Astrocyte (in vitro differentiated cells and primary cell): ENCODE measurements around the gene C1orf159. TPM values are rescaled to one million over a fixed set of nuclear protein-coding genes. Genes with fewer than 3 reads are reported as not detected.

ENCODE experiments used
- DNase-seq: peaks from one replicate; pipeline ENCODE4 v3.0.0-alpha.2; 2010; ENCODE audit warnings: low read depth
- FAIRE-seq: peaks from 2 replicates; lab custom pipeline; 2011; peaks lifted over from hg19 to GRCh38; lab: Jason Lieb, UNC
- H2AFZ ChIP-seq: 2 replicates; pipeline ENCODE4 v1.6.0; 2012; ENCODE audit warnings: low read depth, low read length, inconsistent platforms
- H3K27ac ChIP-seq: 2 replicates; pipeline ENCODE4 v1.5.1; 2011; ENCODE audit warnings: low read depth, low read length, inconsistent platforms
- H3K27me3 ChIP-seq: 2 replicates; pipeline ENCODE4 v1.6.0; 2011; ENCODE audit warnings: low read length, inconsistent platforms; ENCODE audit not compliant: insufficient read depth
- H3K36me3 ChIP-seq: 2 replicates; pipeline ENCODE4 v1.5.1; 2011; ENCODE audit warnings: low read length, inconsistent platforms; ENCODE audit not compliant: insufficient read depth
- H3K4me1 ChIP-seq: 2 replicates; pipeline ENCODE4 v1.5.1; 2011; ENCODE audit warnings: low read length, inconsistent platforms; ENCODE audit not compliant: insufficient read depth
- H3K4me2 ChIP-seq: 2 replicates; pipeline ENCODE4 v1.6.0; 2012; ENCODE audit warnings: low read length, inconsistent platforms
- H3K4me3 ChIP-seq: 2 replicates; pipeline ENCODE4 v1.5.1; 2011; ENCODE audit warnings: low read depth, mild to moderate bottlenecking, low read length, inconsistent platforms; ENCODE audit not compliant: insufficient read depth
- H3K79me2 ChIP-seq: 2 replicates; pipeline ENCODE4 v1.6.0; 2012; ENCODE audit warnings: mild to moderate bottlenecking, low read length, inconsistent platforms; ENCODE audit not compliant: insufficient read depth
- H3K9ac ChIP-seq: 2 replicates; pipeline ENCODE4 v1.6.0; 2012; ENCODE audit warnings: mild to moderate bottlenecking, low read length, inconsistent platforms
- H3K9me3 ChIP-seq: 2 replicates; pipeline ENCODE4 v1.5.1; 2012; ENCODE audit warnings: low read depth, mild to moderate bottlenecking, low read length, inconsistent platforms; ENCODE audit not compliant: insufficient read depth
- H4K20me1 ChIP-seq: 2 replicates; pipeline ENCODE4 v1.6.0; 2012; ENCODE audit warnings: low read length, inconsistent platforms; ENCODE audit not compliant: insufficient read depth
- H3K27ac Mint-ChIP-seq: one replicate; pipeline ENCODE4 v1.8.0; 2021; ENCODE audit warnings: mild to moderate bottlenecking, mixed read lengths; ENCODE audit not compliant: unreplicated experiment
- H3K27me3 Mint-ChIP-seq: one replicate; pipeline ENCODE4 v1.8.0; 2021; ENCODE audit warnings: low read depth, mixed read lengths; ENCODE audit not compliant: unreplicated experiment
- H3K36me3 Mint-ChIP-seq: one replicate; pipeline ENCODE4 v1.8.0; 2021; ENCODE audit warnings: low read depth, mixed read lengths; ENCODE audit not compliant: unreplicated experiment
- H3K4me1 Mint-ChIP-seq: one replicate; pipeline ENCODE4 v1.8.0; 2021; ENCODE audit warnings: low read depth, mixed read lengths; ENCODE audit not compliant: unreplicated experiment
- H3K4me3 Mint-ChIP-seq: one replicate; pipeline ENCODE4 v1.8.0; 2021; ENCODE audit warnings: mild to moderate bottlenecking, moderate library complexity, mixed read lengths; ENCODE audit not compliant: unreplicated experiment
- H3K9me3 Mint-ChIP-seq: one replicate; pipeline ENCODE4 v1.8.0; 2021; ENCODE audit warnings: mild to moderate bottlenecking, mixed read lengths; ENCODE audit not compliant: unreplicated experiment
- EZH2 ChIP-seq: IDR thresholded peaks from 2 replicates; pipeline ENCODE4 v1.6.1; 2012; ENCODE audit warnings: mild to moderate bottlenecking, low read length, inconsistent platforms; ENCODE audit not compliant: insufficient read depth
- total RNA-seq: library from RNA; stranded (reverse); gene quantifications from 2 replicates; pipeline ENCODE4 v1.2.1, GENCODE V29; 2021
- TF ChIP-seq, protein P1 (sequence below): IDR thresholded peaks from 2 replicates; pipeline ENCODE4 v1.5.1; 2011; ENCODE audit warnings: low read depth, mild to moderate bottlenecking, inconsistent platforms, low read length, moderate library complexity; ENCODE audit not compliant: insufficient read depth

Gene C1orf159
- total RNA-seq, 1 donor from 2014 or later: 13.9 TPM

DNA sequence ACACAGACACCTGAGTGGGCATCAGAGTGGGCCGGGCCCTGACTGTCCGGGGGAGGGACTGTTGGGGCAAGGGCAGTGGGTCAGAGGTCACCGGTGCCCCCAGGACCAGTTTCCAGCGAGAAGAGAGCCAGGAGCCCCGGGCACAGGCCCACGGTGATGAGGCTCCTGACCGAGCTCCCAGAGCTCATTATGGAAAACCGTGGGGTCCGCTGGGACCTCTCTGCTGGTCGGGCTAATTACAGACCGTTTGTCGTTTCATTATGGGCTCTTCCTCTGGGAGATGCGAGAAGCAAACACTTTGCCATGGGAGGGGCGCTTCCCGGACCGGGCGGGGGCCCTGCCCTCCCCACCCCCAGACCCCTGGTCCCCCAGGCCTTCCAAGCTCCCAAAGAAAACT lies 45.8 kb upstream of the C1orf159 start:
- TF ChIP-seq EZH2: no peak
- TF ChIP-seq, protein P1, sequence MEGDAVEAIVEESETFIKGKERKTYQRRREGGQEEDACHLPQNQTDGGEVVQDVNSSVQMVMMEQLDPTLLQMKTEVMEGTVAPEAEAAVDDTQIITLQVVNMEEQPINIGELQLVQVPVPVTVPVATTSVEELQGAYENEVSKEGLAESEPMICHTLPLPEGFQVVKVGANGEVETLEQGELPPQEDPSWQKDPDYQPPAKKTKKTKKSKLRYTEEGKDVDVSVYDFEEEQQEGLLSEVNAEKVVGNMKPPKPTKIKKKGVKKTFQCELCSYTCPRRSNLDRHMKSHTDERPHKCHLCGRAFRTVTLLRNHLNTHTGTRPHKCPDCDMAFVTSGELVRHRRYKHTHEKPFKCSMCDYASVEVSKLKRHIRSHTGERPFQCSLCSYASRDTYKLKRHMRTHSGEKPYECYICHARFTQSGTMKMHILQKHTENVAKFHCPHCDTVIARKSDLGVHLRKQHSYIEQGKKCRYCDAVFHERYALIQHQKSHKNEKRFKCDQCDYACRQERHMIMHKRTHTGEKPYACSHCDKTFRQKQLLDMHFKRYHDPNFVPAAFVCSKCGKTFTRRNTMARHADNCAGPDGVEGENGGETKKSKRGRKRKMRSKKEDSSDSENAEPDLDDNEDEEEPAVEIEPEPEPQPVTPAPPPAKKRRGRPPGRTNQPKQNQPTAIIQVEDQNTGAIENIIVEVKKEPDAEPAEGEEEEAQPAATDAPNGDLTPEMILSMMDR: no peak
- Histone ChIP-seq H3K27ac (no peak overlapping the region), H2AFZ (no peak overlapping the region), H3K79me2 (no peaks in the 10 kb centered on the region), H3K27me3 (peaks cover 3% of the 10 kb centered on the region), H3K9me3 (no peaks in the 10 kb centered on the region), H3K9ac (no peak overlapping the region), H3K4me2 (no peak overlapping the region), H4K20me1 (no peaks in the 10 kb centered on the region), H3K4me1 (peaks cover 14% of the 10 kb centered on the region), H3K36me3 (no peaks in the 10 kb centered on the region), H3K4me3 (no peak overlapping the region)
- no peak for FAIRE-seq
- Mint-ChIP-seq H3K9me3 (no peaks in the 10 kb centered on the region), H3K4me1 (peaks cover 2% of the 10 kb centered on the region), H3K36me3 (no peaks in the 10 kb centered on the region), H3K4me3 (no peak overlapping the region), H3K27ac (no peak overlapping the region), H3K27me3 (peaks cover 8% of the 10 kb centered on the region)
- no peak for DNase-seq

DNA sequence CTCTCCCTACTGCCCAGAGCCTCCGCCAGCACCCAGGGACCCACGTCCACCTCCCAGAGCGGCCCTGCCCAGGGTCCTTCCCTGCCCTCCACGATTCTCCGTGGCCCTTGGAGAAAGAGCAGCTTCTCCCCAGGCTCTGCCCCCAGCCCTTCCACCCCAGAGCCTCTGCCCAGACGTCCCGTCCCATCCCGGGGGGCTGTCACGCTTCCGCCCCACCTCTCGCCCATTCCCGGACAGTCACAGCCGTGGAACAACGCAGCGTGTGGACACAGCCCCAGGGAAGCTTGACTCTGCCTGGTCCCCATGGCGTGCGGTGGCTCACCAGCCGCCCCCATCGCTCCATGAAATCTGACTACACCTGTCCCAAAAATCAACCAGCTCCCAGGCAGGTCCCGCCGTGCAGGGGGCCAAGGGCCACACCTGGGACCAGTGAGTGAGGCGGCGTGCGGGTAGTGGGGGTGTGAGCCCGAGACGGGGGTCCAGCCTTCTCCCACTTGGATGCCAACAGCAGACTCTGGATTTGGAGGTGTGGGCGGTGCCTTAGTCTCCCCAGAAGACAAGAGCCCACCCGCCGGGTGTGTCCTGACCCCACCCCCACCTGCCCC lies 45.3 kb upstream of the C1orf159 start:
- Histone ChIP-seq H3K79me2 (no peaks in the 10 kb centered on the region), H2AFZ (no peak overlapping the region), H3K4me3 (no peak overlapping the region), H3K36me3 (no peaks in the 10 kb centered on the region), H3K9me3 (no peaks in the 10 kb centered on the region), H4K20me1 (no peaks in the 10 kb centered on the region), H3K9ac (no peak overlapping the region), H3K27ac (no peak overlapping the region), H3K4me2 (no peak overlapping the region), H3K27me3 (peaks cover 3% of the 10 kb centered on the region), H3K4me1 (peaks cover 14% of the 10 kb centered on the region)
- Mint-ChIP-seq H3K4me1 (peaks cover 2% of the 10 kb centered on the region), H3K9me3 (no peaks in the 10 kb centered on the region), H3K27ac (no peak overlapping the region), H3K4me3 (no peak overlapping the region), H3K27me3 (peaks cover 8% of the 10 kb centered on the region), H3K36me3 (no peaks in the 10 kb centered on the region)
- FAIRE-seq: no peak
- DNase-seq: no peak
- no peak for TF ChIP-seq EZH2
- TF ChIP-seq, protein P1: no peak

DNA sequence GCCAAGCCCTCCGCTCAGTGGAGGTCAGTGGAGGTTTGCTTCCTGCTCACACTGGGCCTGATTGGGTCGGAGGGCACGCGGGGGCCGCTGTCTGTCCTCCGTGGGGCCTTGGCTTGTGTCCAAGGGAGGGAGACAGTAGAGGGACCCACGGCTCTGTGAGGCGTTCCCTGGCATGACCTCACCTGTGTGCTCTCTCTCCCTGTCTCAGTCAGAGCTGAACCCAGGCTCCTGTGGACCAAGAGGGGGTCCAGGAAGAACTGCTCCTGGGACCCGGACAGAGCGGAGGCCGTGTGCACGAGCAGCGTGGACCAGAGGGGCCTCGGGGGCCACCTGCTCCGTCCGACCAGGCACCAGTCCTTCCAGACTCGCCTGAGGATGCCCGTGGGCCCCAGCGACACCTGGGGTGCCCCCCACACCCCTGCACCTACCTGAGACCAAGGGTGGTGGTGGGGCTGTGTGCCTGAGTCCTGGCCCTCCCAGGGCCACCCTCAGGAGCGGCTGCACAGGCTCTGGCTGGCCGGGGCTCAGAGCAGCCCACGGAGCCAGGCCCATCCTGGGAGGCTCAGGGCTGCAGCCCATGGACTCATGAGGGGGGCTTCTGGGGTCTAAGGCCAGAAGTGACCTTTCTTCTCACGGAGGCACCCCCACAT lies 44.5 kb upstream of the C1orf159 start:
- H4K20me1 ChIP-seq: no peaks in the 10 kb centered on the region
- Mint-ChIP-seq H3K4me1 (no peaks in the 10 kb centered on the region), H3K27ac (no peak overlapping the region), H3K27me3 (peaks cover 10% of the 10 kb centered on the region), H3K4me3 (no peak overlapping the region), H3K9me3 (peaks cover 3% of the 10 kb centered on the region), H3K36me3 (no peaks in the 10 kb centered on the region)
- no peak overlapping the region for H3K9ac ChIP-seq
- peaks cover 14% of the 10 kb centered on the region for H3K4me1 ChIP-seq
- no peaks in the 10 kb centered on the region for H3K79me2 ChIP-seq
- DNase-seq: no peak
- H2AFZ ChIP-seq: no peak overlapping the region
- H3K4me2 ChIP-seq: no peak overlapping the region
- H3K4me3 ChIP-seq: no peak overlapping the region
- no peak overlapping the region for H3K27ac ChIP-seq
- no peak for FAIRE-seq
- TF ChIP-seq, protein P1: no peak
- no peak for TF ChIP-seq EZH2
- H3K36me3 ChIP-seq: no peaks in the 10 kb centered on the region
- no peaks in the 10 kb centered on the region for H3K9me3 ChIP-seq
- peaks cover 3% of the 10 kb centered on the region for H3K27me3 ChIP-seq
